ENCODE measurements around the gene TTC9B.

- TF ChIP-seq EZH2 (IDR thresholded peaks at IDR 0.05; ENCODE audit: insufficient read depth, poor library complexity, severe bottlenecking) (no peak), EZH2phosphoT487 (IDR thresholded peaks at IDR 0.05; ENCODE audit: insufficient read depth, low read depth) (no peak)
Observed at GRCh38 chr19:40239415-40240226, 21.4 kb upstream of the TTC9B start.
